D721Med (cell line): ENCODE measurements around the gene SIX1.

Experiments used
- DNase-seq: peaks from one replicate; pipeline ENCODE4 v3.0.0; 2011; ENCODE audit warnings: low spot score; ENCODE audit not compliant: insufficient read length
- FAIRE-seq: peaks from 2 replicates; lab custom pipeline; 2011; peaks lifted over from hg19 to GRCh38; lab: Jason Lieb, UNC
- CTCF ChIP-seq: IDR thresholded peaks from 2 replicates; pipeline ENCODE4 v1.5.1; 2012; ENCODE audit warnings: mild to moderate bottlenecking, control low read depth; ENCODE audit not compliant: insufficient read depth; ENCODE audit errors: missing control alignments

Gene SIX1

GRCh38 chr14:60632777-60633176, 16.5 kb downstream of the SIX1 start:
- DNase-seq (no peak), FAIRE-seq (no peak)
- TF ChIP-seq CTCF = no peak

GRCh38 chr14:60632257-60632656, 17.0 kb downstream of the SIX1 start:
- no peak for FAIRE-seq
- TF ChIP-seq CTCF = no peak
- DNase-seq = no peak

GRCh38 chr14:60631842-60632241, 17.4 kb downstream of the SIX1 start:
- TF ChIP-seq CTCF = no peak
- no peak for FAIRE-seq
- DNase-seq = no peak

GRCh38 chr14:60630129-60630528, 19.1 kb downstream of the SIX1 start:
- no peak for TF ChIP-seq CTCF
- DNase-seq (no peak), FAIRE-seq (no peak)

GRCh38 chr14:60628892-60629291, 20.4 kb downstream of the SIX1 start:
- TF ChIP-seq CTCF = no peak
- DNase-seq = no peak
- no peak for FAIRE-seq

- no peak for TF ChIP-seq CTCF
- no peak for FAIRE-seq
- DNase-seq = no peak
Measured at GRCh38 chr14:60622917-60623257, 26.4 kb downstream of the SIX1 start.

- DNase-seq = no peak
- no peak for FAIRE-seq
- TF ChIP-seq CTCF = no peak
Measured at GRCh38 chr14:60622210-60622916, 26.9 kb downstream of the SIX1 start.
